SK-N-SH (cell line): ENCODE results near the gene CD101. TPM values are rescaled to one million over a fixed set of nuclear protein-coding genes. Genes with fewer than 3 reads are reported as not detected.
"Not testable (repeated sequence)": the region's sequence is repeated elsewhere in the genome, so short reads cannot be mapped to it uniquely, and the experiment has no call there.

ENCODE experiments used
- CTCF ChIA-PET: fragments of 300-600, 350-600 bp; formaldehyde crosslinking; extraction: SDS; loops from one replicate; lab custom pipeline; 2021; lab: Yijun Ruan, JAX
- POLR2A ChIA-PET: fragments of 350-600 bp; sonication (Branson Sonifier 250); formaldehyde crosslinking; extraction: SDS; loops from one replicate; lab custom pipeline; 2020; ENCODE audit warnings: antibody characterized with exemption, inconsistent platforms; lab: Yijun Ruan, JAX
- DNase-seq: peaks from one replicate; pipeline ENCODE4 v3.0.0; 2012
- H2AFZ ChIP-seq: fragments of 200-600 bp; sonication (generic); 2 replicates; pipeline ENCODE4 v1.8.1; 2016; ENCODE audit warnings: antibody characterized with exemption, mild to moderate bottlenecking, low read depth
- H3F3A ChIP-seq: fragments of 200-600 bp; sonication (generic); replicated peaks from 2 replicates; pipeline ENCODE3; 2016; ENCODE audit warnings: antibody characterized with exemption, mild to moderate bottlenecking; ENCODE audit not compliant: insufficient read depth
- H3K27ac ChIP-seq, 2 experiments: fragments of 200-500 bp in 1 of 2; fragments of 200-600 bp in 1 of 2; sonication (Bioruptor generic) in 1 of 2; sonication (generic), shearing (Covaris generic) in 1 of 2; 2 replicates each; pipeline versions ENCODE4 v1.5.1 to v1.6.1; 2014 to 2016; ENCODE audit warnings: low read depth in 2 of 2, inconsistent platforms in 1 of 2, low read length in 1 of 2, mild to moderate bottlenecking in 1 of 2, mixed read lengths in 1 of 2
- H3K27me3 ChIP-seq: fragments of 200-600 bp; sonication (generic), shearing (Covaris generic); 2 replicates; pipeline ENCODE4 v1.6.1; 2016; ENCODE audit warnings: mixed run types; ENCODE audit not compliant: insufficient read depth
- H3K36me3 ChIP-seq, 2 experiments: fragments of 200-500 bp in 1 of 2; fragments of 200-600 bp in 1 of 2; sonication (Bioruptor generic) in 1 of 2; sonication (generic) in 1 of 2; replicated peaks in 1 of 2; 2 replicates each; pipeline versions ENCODE3 to v1.5.1; 2014 to 2016; ENCODE audit warnings: low read length in 1 of 2, mild to moderate bottlenecking in 1 of 2; ENCODE audit not compliant: insufficient read depth in 2 of 2, control insufficient read depth in 1 of 2
- H3K4me1 ChIP-seq, 2 experiments: fragments of 200-500 bp in 1 of 2; fragments of 200-600 bp in 1 of 2; sonication (Bioruptor generic) in 1 of 2; sonication (generic), shearing (Covaris generic) in 1 of 2; 2 replicates each; pipeline versions ENCODE4 v1.5.1 to v1.6.1; 2014 to 2016; ENCODE audit warnings: low read depth in 1 of 2, low read length in 1 of 2, mixed run types in 1 of 2; ENCODE audit not compliant: insufficient read depth in 2 of 2, control insufficient read depth in 1 of 2
- H3K4me2 ChIP-seq: fragments of 200-600 bp; sonication (generic), shearing (Covaris generic); 2 replicates; pipeline ENCODE4 v1.6.1; 2017; ENCODE audit warnings: mixed run types
- H3K4me3 ChIP-seq, 2 experiments: fragments of 200-500 bp in 1 of 2; fragments of 200-600 bp in 1 of 2; sonication (Bioruptor generic) in 1 of 2; sonication (generic), shearing (Covaris generic) in 1 of 2; 2 replicates each; pipeline versions ENCODE4 v1.5.1 to v1.8.1; 2014 to 2016; ENCODE audit warnings: low read depth in 2 of 2, inconsistent platforms in 1 of 2, low read length in 1 of 2, mild to moderate bottlenecking in 1 of 2, mixed read lengths in 1 of 2, moderate library complexity in 1 of 2
- H3K79me2 ChIP-seq: fragments of 200-600 bp; sonication (generic); 2 replicates; pipeline ENCODE4 v1.8.1; 2017; ENCODE audit warnings: mild to moderate bottlenecking; ENCODE audit not compliant: insufficient read depth
- H3K9ac ChIP-seq: fragments of 200-600 bp; sonication (generic); 2 replicates; pipeline ENCODE4 v1.6.1; 2017; ENCODE audit warnings: mixed run types
- H3K9me2 ChIP-seq: fragments of 200-600 bp; sonication (generic); 2 replicates; pipeline ENCODE4 v1.6.1; 2017; ENCODE audit warnings: mixed run types
- H3K9me3 ChIP-seq: fragments of 200-600 bp; sonication (generic); 2 replicates; pipeline ENCODE4 v1.6.1; 2017; ENCODE audit warnings: mixed run types, mild to moderate bottlenecking, moderate library complexity
- H4K20me1 ChIP-seq: fragments of 200-600 bp; sonication (generic); 2 replicates; pipeline ENCODE4 v1.6.1; 2017; ENCODE audit warnings: mild to moderate bottlenecking, mixed run types; ENCODE audit not compliant: insufficient read depth
- EP300 ChIP-seq, 2 experiments: IDR thresholded peaks; 2 replicates each; pipeline versions ENCODE4 v1.4.0 to v1.6.1; 2012; ENCODE audit warnings: borderline replicate concordance in 1 of 2, low read depth in 1 of 2, low read length in 1 of 2
- FOSL2 ChIP-seq: IDR thresholded peaks from 2 replicates; pipeline ENCODE4 v1.4.0; 2012; ENCODE audit warnings: low read depth, mild to moderate bottlenecking, moderate library complexity, borderline replicate concordance
- FOXJ3 ChIP-seq: sonication (generic); formaldehyde crosslinking; IDR thresholded peaks from 2 replicates; pipeline ENCODE4 v1.5.1; 2020; ENCODE audit warnings: mild to moderate bottlenecking, missing genetic modification reagents
- JUND ChIP-seq: IDR thresholded peaks from 2 replicates; pipeline ENCODE4 v1.4.0; 2012
- MXI1 ChIP-seq: IDR thresholded peaks from 2 replicates; pipeline ENCODE4 v1.6.1; 2012; ENCODE audit warnings: mild to moderate bottlenecking, low read depth, low read length, improper control_type of control experiment
- RAD21 ChIP-seq: IDR thresholded peaks from 2 replicates; pipeline ENCODE4 v1.6.1; 2012; ENCODE audit warnings: mild to moderate bottlenecking, low read length
- RFX5 ChIP-seq: IDR thresholded peaks from 2 replicates; pipeline ENCODE4 v1.6.1; 2012; ENCODE audit warnings: mild to moderate bottlenecking, improper control_type of control experiment, low read length
- RXRA ChIP-seq: IDR thresholded peaks from 2 replicates; pipeline ENCODE4 v1.4.0; 2012; ENCODE audit warnings: low read depth, mild to moderate bottlenecking, borderline replicate concordance
- SIN3A ChIP-seq: IDR thresholded peaks from 2 replicates; pipeline ENCODE4 v1.6.1; 2012; ENCODE audit warnings: low read depth, mild to moderate bottlenecking, low read length, moderate library complexity, borderline replicate concordance
- SMC3 ChIP-seq: IDR thresholded peaks from 2 replicates; pipeline ENCODE4 v1.6.1; 2012; ENCODE audit warnings: low read depth, low read length, improper control_type of control experiment
- TCF12 ChIP-seq: IDR thresholded peaks from 2 replicates; pipeline ENCODE4 v1.4.0; 2012
- WGBS: methylation state at CpG from one replicate; pipeline ENCODE4 v1.1.6; 2017; ENCODE audit warnings: low lambda C conversion rate; 5-methylcytosine and 5-hydroxymethylcytosine counted together
- polyA plus RNA-seq, 3 experiments: library from polyadenylated mRNA; depleted of rRNA; stranded (reverse); fragments of >200 nt; gene quantifications; 2 replicates each; pipeline ENCODE4 v1.2.3, GENCODE V29; 2012
- TF ChIP-seq, protein P1 (sequence below): IDR thresholded peaks from 2 replicates; pipeline ENCODE4; 2012
- TF ChIP-seq, protein P2 (sequence below): fragments of 150-350 bp; IDR thresholded peaks from 2 replicates; pipeline ENCODE4 v1.6.1; 2017; ENCODE audit warnings: antibody characterized with exemption, low read length, low read depth, borderline replicate concordance

The CD101 gene
- polyA plus RNA-seq, 1 of the 3 experiments (the other 2 are of a cell fraction), result 0.16 TPM

DNA sequence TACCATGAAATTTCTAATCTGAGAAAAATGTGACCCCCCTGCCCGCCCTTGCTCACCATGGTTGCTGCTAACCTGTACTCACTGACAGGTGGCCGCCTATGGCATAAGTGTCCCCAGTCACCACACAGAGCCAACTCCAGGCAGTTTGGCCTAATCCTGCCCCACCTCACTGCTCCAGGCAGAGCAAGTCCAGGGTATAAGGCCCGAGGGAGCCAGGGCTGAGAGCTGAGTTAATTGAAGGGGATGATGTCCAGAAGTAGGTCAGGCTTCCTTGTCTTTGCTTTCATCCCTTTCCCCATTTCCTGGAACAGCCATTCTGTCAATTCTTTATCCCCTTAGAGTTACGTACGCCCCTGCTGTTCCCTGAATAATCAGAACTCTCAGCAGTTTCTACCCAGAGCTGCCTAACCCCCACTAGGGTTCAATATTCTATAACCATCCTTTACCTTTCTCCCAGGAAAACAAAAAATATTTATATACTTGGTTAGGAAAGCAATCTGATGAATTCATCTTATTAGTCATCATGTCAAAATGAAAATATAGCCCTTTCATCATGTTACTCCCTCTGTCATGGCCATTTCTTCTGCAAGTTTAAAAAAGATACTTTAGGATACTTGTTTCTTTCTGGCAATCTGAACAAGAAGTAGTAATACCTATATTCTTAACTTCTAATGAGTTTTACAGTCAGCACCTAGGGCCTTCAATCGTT lies 29.4 kb upstream of the CD101 start:
- Histone ChIP-seq H3K4me3 (no peak overlapping the region), H3K4me1 (peaks cover 0 to 9% of the 10 kb centered on the region in 2 experiments; a peak in 2 of 4 replicates), H3K36me3 (peaks cover 0 to 2% of the 10 kb centered on the region in 2 experiments), H3K79me2 (no peaks in the 10 kb centered on the region), H3K27ac (peak overlapping the region in 1 of 2 experiments; percentile 53; a peak in 1 of 4 replicates), H3F3A (no peaks in the 10 kb centered on the region), H3K9me3 (no peaks in the 10 kb centered on the region), H3K9ac (no peak overlapping the region), H2AFZ (no peak overlapping the region), H3K9me2 (no peaks in the 10 kb centered on the region), H3K4me2 (no peak overlapping the region), H4K20me1 (no peaks in the 10 kb centered on the region), H3K27me3 (no peaks in the 10 kb centered on the region)
- peak; percentile 41 for DNase-seq
- 77% methylated on average over 6 of the region's 6 CpGs for WGBS
- no peak for TF ChIP-seq MXI1
- TF ChIP-seq, protein P1, sequence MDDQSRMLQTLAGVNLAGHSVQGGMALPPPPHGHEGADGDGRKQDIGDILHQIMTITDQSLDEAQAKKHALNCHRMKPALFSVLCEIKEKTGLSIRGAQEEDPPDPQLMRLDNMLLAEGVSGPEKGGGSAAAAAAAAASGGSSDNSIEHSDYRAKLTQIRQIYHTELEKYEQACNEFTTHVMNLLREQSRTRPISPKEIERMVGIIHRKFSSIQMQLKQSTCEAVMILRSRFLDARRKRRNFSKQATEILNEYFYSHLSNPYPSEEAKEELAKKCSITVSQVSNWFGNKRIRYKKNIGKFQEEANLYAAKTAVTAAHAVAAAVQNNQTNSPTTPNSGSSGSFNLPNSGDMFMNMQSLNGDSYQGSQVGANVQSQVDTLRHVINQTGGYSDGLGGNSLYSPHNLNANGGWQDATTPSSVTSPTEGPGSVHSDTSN, result no peak
- TF ChIP-seq, protein P2, sequence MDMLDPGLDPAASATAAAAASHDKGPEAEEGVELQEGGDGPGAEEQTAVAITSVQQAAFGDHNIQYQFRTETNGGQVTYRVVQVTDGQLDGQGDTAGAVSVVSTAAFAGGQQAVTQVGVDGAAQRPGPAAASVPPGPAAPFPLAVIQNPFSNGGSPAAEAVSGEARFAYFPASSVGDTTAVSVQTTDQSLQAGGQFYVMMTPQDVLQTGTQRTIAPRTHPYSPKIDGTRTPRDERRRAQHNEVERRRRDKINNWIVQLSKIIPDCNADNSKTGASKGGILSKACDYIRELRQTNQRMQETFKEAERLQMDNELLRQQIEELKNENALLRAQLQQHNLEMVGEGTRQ, result no peak
- TF ChIP-seq SMC3, result no peak
- TF ChIP-seq FOXJ3 (CRISPR knock-in tag), result no peak
- TF ChIP-seq RXRA, result no peak
- no peak for TF ChIP-seq RFX5
- TF ChIP-seq FOSL2, result no peak
- no peak for TF ChIP-seq RAD21
- no peak for TF ChIP-seq TCF12
- ChIA-PET CTCF (interaction anchor here (0.8 to 2.4 kb wide), 3 partner anchors 14 to 45 kb away, joined by 4 to 8 read pairs (median 4); no protein-coding TSS in a partner anchor), POLR2A (no interaction called here)

DNA sequence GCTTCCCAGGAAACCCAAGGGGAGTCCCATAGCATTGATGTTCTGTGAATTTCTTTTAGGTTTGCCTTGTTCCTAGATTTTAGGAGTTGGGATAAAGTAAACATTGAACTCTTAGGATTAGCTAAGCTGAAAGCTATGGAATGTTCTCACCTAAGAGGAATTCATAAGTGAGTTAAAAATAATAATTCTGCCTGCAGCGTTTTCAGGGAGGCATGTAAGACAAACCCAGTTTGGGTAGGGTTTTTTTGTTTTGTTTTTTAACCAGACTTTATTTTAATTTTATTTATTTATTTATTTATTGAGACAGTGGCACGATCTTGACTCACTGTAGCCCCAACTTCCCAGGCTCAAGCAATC lies 28.9 kb upstream of the CD101 start:
- no peaks in the 10 kb centered on the region for H3K9me2 ChIP-seq
- no peaks in the 10 kb centered on the region for H3K9me3 ChIP-seq
- no peak overlapping the region for H3K27ac ChIP-seq
- H4K20me1 ChIP-seq, result no peaks in the 10 kb centered on the region
- H3K4me1 ChIP-seq, result peaks cover 0 to 9% of the 10 kb centered on the region in 2 experiments; a peak in 2 of 4 replicates
- H3K36me3 ChIP-seq, result peaks cover 0 to 2% of the 10 kb centered on the region in 2 experiments
- no peak overlapping the region for H2AFZ ChIP-seq
- ChIA-PET POLR2A (no interaction called here), CTCF (interaction anchor here (0.8 to 2.4 kb wide), 2 partner anchors 22 to 44 kb away, joined by 4 to 8 read pairs; no protein-coding TSS in a partner anchor)
- no peak overlapping the region for H3K4me2 ChIP-seq
- WGBS, result 66% methylated on average over 2 of the region's 2 CpGs
- H3F3A ChIP-seq, result no peaks in the 10 kb centered on the region
- H3K79me2 ChIP-seq, result no peaks in the 10 kb centered on the region
- DNase-seq, result no peak
- no peak overlapping the region for H3K9ac ChIP-seq
- TF ChIP-seq SIN3A, result no peak
- no peak for TF ChIP-seq FOXJ3 (CRISPR knock-in tag)
- no peak for TF ChIP-seq EP300 (IDR thresholded peaks at IDR 0.05; ENCODE audit: borderline replicate concordance in 1 of 2, low read depth in 1 of 2, low read length in 1 of 2)
- no peak for TF ChIP-seq FOSL2
- TF ChIP-seq JUND, result no peak
- H3K27me3 ChIP-seq, result no peaks in the 10 kb centered on the region
- no peak overlapping the region for H3K4me3 ChIP-seq

DNA sequence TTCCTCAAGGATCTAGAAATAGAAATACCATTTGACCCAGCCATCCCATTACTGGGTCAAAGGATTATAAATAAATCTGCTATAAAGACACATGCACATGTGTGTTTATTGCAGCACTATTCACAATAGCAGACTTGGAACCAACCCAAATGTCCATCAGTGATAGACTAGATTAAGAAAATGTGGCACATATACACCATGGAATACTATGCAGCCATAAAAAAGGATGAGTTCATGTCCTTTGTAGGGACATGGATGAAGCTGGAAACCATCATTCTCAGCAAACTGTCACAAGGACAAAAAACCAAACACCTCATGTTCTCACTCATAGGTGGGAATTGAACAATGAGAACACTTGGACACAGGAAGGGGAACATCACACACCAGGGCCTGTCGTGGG lies 21.3 kb upstream of the CD101 start:
- H3K79me2 ChIP-seq, POLR2A ChIA-PET, H3K9ac ChIP-seq, H3K9me2 ChIP-seq, H3K4me3 ChIP-seq, H2AFZ ChIP-seq, H4K20me1 ChIP-seq, H3K4me2 ChIP-seq, H3F3A ChIP-seq, H3K4me1 ChIP-seq, H3K27ac ChIP-seq, H3K9me3 ChIP-seq, CTCF ChIA-PET, H3K36me3 ChIP-seq, DNase-seq, H3K27me3 ChIP-seq: not testable (repeated sequence)
- WGBS, result 85% methylated on average over 1 of the region's 1 CpG
